GM19025 (cell line): Measurements from ENCODE around the gene GPR183.

ENCODE experiments used
- ATAC-seq: cut with Tn5 transposase; IDR thresholded peaks from one replicate; pipeline ENCODE4 v1.9.1; 2021; ENCODE audit warnings: mild to moderate bottlenecking, low read depth, moderate library complexity; ENCODE audit not compliant: unreplicated experiment

GPR183 gene

GRCh38 chr13:99313501-99313900 is 6.3 kb upstream of the GPR183 start:
- ATAC-seq, result no peak

DNA sequence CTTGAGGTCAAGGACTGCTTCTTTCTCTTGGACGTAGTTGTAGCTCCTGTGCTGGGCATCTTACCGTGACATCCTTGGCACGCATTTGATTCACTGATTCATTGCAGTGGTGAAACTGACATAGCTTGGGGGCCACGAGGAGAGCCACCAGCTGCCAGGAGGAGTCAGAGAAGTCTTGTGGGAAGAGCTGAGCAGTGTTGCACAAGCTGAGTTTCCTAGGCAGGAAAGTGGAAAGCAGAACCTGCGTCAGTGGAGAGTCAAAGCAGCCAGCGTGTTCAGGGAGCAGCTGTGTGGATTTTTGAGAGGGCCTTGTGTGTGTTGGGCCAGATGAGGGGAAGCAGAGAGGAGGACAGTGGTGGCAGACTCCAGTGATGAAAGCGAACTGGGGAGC is 5.3 kb upstream of the GPR183 start:
- no peak for ATAC-seq

- no peak for ATAC-seq
Observed at GRCh38 chr13:99311748-99312492, 4.7 kb upstream of the GPR183 start.

DNA sequence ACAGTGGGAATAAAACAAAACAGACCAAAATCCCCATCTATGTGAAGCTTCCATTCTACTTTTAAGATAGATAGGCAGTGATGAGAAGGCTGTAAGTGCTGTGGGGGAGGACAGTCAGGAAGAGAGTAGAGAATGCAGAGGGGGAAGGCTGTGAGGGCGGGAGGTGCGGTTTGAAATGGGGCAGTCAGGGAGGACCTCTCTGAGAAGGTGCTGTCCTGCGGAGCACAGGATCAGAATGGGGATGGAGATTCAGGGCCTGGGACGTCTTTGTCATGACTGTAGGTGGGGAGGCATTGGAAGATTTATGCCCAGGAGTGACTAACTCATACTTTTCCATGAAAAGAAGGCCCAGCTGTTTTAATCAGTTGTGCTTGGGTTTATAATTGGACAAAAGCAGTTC is 3.9 kb upstream of the GPR183 start:
- ATAC-seq, result no peak

GRCh38 chr13:99310382-99311031 is 3.3 kb upstream of the GPR183 start:
- no peak for ATAC-seq

- ATAC-seq, result no peak
Observed at GRCh38 chr13:99308471-99309087, 1.4 kb upstream of the GPR183 start.

GRCh38 chr13:99307648-99308339 is 595 bp upstream of the GPR183 start:
- ATAC-seq, result no peak

GRCh38 chr13:99305566-99305965 is 1.6 kb downstream of the GPR183 start:
- ATAC-seq, result no peak

DNA sequence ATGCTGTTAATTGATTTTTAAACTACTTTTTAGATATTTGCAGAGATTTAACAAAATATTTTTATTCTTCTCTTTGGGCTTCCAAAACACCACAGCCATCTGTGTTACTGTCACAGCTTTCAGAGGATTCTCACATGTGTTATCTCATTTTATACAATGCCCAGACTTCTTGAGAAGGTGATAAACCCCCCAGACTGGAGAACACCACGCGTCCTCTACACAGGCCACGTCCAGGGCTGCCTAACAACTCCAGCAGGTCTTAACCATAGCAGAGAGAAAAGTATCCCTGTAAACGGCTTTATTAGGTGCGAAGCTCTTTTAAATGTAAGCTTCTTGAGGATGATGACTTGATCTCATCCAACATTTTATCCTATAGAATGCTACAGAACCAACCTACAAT is 2.0 kb downstream of the GPR183 start:
- no peak for ATAC-seq

DNA sequence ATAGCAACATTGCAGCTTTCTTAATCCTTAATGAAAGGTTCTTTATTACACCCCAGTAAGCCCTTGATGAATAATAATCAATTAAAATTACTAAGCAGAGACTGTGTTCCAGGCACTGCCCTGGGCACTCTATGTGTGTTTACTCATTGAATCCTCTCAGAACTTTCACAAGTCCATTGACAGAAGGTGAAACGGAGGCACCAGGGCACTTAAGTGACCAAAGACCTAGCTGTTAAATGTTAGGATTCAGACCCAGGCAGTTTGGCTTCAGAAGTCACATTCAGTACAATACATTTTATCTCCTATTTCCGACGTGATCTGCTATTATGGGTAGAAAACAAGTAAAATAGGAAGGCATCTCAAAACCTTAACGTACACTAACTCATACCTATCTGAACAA is 2.7 kb downstream of the GPR183 start:
- ATAC-seq, result no peak

DNA sequence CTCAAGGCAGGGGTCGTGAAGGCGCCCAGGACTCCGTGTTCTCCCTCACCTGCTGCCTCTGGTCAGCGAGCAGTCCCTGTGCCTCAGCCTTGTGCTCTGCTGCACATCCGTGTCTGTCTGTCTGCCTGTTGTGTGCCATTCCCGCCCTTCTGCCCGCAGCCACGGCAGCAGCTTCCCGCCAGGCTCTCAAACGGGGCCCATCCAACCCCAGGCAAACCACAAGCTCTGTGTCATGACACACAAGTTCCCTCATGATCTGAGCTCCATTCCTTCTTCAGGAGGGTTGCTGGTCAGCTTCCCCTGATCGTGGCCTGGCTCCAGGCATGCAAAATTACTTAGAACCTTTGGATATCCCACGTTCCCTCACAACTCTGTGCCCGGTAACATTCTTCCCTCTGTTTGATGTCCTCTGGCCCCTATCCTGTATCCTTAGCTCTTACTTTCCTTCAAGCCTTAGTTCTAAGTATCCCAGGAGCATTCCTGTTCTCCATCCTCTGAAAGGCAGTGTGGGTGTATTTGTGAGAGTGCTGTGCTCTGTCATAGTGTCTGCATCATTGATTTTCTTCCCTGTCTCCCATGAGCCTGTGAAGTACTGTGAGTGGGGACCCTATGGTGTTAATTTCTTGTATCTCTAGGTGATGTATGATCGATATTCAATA is 3.2 kb downstream of the GPR183 start:
- ATAC-seq, result no peak

GRCh38 chr13:99302637-99303505 is 4.3 kb downstream of the GPR183 start:
- no peak for ATAC-seq

- ATAC-seq, result no peak
Observed at GRCh38 chr13:99301913-99302636, 5.1 kb downstream of the GPR183 start.

GRCh38 chr13:99301056-99301838 is 6.0 kb downstream of the GPR183 start:
- ATAC-seq, result no peak

GRCh38 chr13:99299920-99300341 is 7.3 kb downstream of the GPR183 start:
- ATAC-seq, result no peak

GRCh38 chr13:99299256-99299919 is 7.8 kb downstream of the GPR183 start:
- ATAC-seq, result no peak

GRCh38 chr13:99298056-99298455 is 9.1 kb downstream of the GPR183 start:
- no peak for ATAC-seq

DNA sequence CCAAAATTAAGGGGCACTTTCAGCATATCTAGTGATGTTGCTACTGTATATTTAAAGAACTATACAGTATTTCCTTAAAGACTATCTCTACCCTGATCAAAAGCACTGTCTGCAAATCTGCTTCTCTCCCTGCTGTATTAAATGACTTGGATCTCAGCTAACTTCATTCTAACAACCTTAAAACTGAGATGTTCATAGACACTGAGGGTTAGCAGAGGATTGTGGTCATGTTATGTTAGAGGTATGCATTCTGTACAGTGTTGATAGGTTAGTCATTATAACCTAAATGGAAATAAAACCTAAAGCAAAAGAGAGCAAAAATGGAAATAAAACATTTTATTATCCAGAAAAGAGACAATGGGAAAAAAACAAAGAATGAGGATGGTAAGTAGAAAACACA is 9.9 kb downstream of the GPR183 start:
- ATAC-seq, result no peak
